ENCODE results near the gene AHDC1.

DNA sequence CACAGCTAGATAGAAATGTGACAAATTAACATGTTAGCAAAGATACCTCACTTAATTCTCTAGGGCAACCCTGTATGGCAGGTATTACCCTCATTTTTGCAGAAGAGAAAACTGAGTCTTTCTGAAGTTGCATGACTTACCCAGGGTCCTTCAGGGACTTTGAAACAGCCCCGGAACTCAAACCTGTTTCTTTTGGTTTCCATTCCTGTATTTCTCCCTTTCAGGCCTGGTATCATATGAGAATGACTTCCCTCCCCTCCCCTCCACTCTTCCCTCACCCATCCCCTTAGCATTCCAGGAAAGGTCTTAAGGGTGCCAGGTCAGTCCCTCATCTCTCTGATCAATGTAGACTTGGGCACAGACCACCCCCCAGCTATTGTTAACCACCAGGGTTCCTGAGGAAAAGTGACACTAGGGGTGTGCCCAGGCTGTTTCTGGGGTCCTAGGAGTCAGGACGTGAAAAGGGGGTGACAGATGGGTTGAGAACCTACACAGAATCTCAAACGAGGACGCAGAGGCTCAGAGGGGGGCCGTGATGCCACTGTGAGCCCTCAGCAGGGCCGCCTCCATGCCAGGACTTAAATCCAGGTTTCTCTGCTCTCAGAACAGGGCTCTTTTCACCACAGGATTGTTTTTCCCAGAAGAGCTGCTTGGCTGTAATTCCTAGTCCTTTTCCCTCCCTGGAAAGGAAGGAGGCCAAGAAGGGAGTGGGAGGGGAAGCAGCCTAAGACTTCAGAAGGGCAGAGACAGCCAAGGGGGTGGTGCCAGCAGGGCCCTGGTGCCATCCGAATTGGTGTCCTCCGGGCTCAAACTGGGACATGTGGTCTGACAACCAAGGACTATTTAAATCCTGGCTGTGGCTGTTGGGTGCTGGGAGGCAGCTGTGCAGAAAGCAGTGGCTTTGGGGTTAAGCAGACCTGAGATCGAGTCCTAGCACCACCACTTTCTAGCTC lies 111.9 kb downstream of the AHDC1 start:
- TF ChIP-seq CTCF (IDR thresholded peaks at IDR 0.05; ENCODE audit: extremely low read depth in 1 of 2, insufficient read depth in 1 of 2, low read depth in 1 of 2, low read length in 2 of 2) = no peak
- TF ChIP-seq MYC (IDR thresholded peaks at IDR 0.05; ENCODE audit: low read depth, low read length) = no peak
- no peak for TF ChIP-seq EZH2 (IDR thresholded peaks at IDR 0.05; ENCODE audit: borderline replicate concordance, low read depth, low read length, severe bottlenecking)
- TF ChIP-seq POLR2A (IDR thresholded peaks at IDR 0.05; ENCODE audit: low read depth, low read length) = no peak
- no peak for TF ChIP-seq POLR2AphosphoS5 (IDR thresholded peaks at IDR 0.05; ENCODE audit: insufficient read depth, low read depth, low read length)
